ENCODE results near the gene PLEKHG5. TPM values are rescaled to one million over a fixed set of nuclear protein-coding genes. Genes with fewer than 3 reads are reported as not detected.

PLEKHG5 gene
- total RNA-seq (2021) (0.86 and 2.3 TPM in 2 replicates), Bru-seq, nascent RNA (percentile 22 among the genes with signal in this experiment), BruChase-seq, experiment 1, labeled RNA remaining after a 2-hour chase (percentile 23 among the genes with signal in this experiment), BruChase-seq, experiment 2, labeled RNA remaining after a 6-hour chase (percentile 32 among the genes with signal in this experiment)
- long read RNA-seq: 0 reads

GRCh38 chr1:6491480-6491962, at the start of gene PLEKHG5:
Gene PLEKHG5 (minus strand): TSS chr1:6491667. CDS start chr1:6477571, 14,096 bp downstream.
- BruUV-seq (replicated peaks): no TSS peak
- no peak for TF ChIP-seq CTCF (conservative IDR thresholded peaks at IDR 0.05; ENCODE audit: low read depth, low read length)
- no peak for TF ChIP-seq EZH2 (IDR thresholded peaks at IDR 0.05; ENCODE audit: borderline replicate concordance, low read depth, low read length, poor library complexity, severe bottlenecking)
- ChIA-PET CTCF (no interaction called here), POLR2A (ENCODE audit: low non-redundant PET) (no interaction called here)
- Histone ChIP-seq H3K27ac (ENCODE audit: low read depth, low read length, poor library complexity, severe bottlenecking) (no peak within 1 kb of the TSS), H3K4me3 (ENCODE audit: low read depth, low read length, poor library complexity, severe bottlenecking) (peak within 1 kb of the TSS; percentile 55), H3K4me1 (ENCODE audit: insufficient read depth, low read length, poor library complexity, severe bottlenecking) (peaks cover 9% of the 10 kb centered on the region), H3K36me3 (ENCODE audit: insufficient read depth, low read length, poor library complexity, severe bottlenecking) (no peaks in the 10 kb centered on the region), H3K27me3 (replicated peaks; ENCODE audit: insufficient read depth, low read depth, low read length, poor library complexity) (no peaks in the 10 kb centered on the region), H3K9me3 (ENCODE audit: low read depth, low read length, poor library complexity, severe bottlenecking) (no peaks in the 10 kb centered on the region)
- DNase-seq (ENCODE audit: low spot score): no peak
- intact Hi-C loops (cut with micrococcal nuclease; ENCODE audit: unreplicated experiment): no loop called here

GRCh38 chr1:6538956-6539355, 47.5 kb upstream of the PLEKHG5 start:
- Histone ChIP-seq H3K27me3 (replicated peaks; ENCODE audit: insufficient read depth, low read depth, low read length, poor library complexity) (no peaks in the 10 kb centered on the region), H3K9me3 (ENCODE audit: low read depth, low read length, poor library complexity, severe bottlenecking) (no peaks in the 10 kb centered on the region), H3K36me3 (ENCODE audit: insufficient read depth, low read length, poor library complexity, severe bottlenecking) (peaks cover 18% of the 10 kb centered on the region), H3K27ac (ENCODE audit: low read depth, low read length, poor library complexity, severe bottlenecking) (no peak overlapping the region), H3K4me1 (ENCODE audit: insufficient read depth, low read length, poor library complexity, severe bottlenecking) (no peaks in the 10 kb centered on the region), H3K4me3 (ENCODE audit: low read depth, low read length, poor library complexity, severe bottlenecking) (no peak overlapping the region)
- no peak for TF ChIP-seq CTCF (conservative IDR thresholded peaks at IDR 0.05; ENCODE audit: low read depth, low read length)
- TF ChIP-seq EZH2 (IDR thresholded peaks at IDR 0.05; ENCODE audit: borderline replicate concordance, low read depth, low read length, poor library complexity, severe bottlenecking): no peak
- no TSS peak for BruUV-seq (replicated peaks)
- CTCF ChIA-PET: no interaction called here
- POLR2A ChIA-PET (ENCODE audit: low non-redundant PET): no interaction called here
- no peak for DNase-seq (ENCODE audit: low spot score)
- intact Hi-C loops (cut with micrococcal nuclease; ENCODE audit: unreplicated experiment): no loop called here

- Histone ChIP-seq H3K4me1 (ENCODE audit: insufficient read depth, low read length, poor library complexity, severe bottlenecking) (no peaks in the 10 kb centered on the region), H3K9me3 (ENCODE audit: low read depth, low read length, poor library complexity, severe bottlenecking) (no peaks in the 10 kb centered on the region), H3K27ac (ENCODE audit: low read depth, low read length, poor library complexity, severe bottlenecking) (no peak overlapping the region), H3K27me3 (replicated peaks; ENCODE audit: insufficient read depth, low read depth, low read length, poor library complexity) (no peaks in the 10 kb centered on the region), H3K36me3 (ENCODE audit: insufficient read depth, low read length, poor library complexity, severe bottlenecking) (peaks cover 36% of the 10 kb centered on the region), H3K4me3 (ENCODE audit: low read depth, low read length, poor library complexity, severe bottlenecking) (no peak overlapping the region)
- TF ChIP-seq EZH2 (IDR thresholded peaks at IDR 0.05; ENCODE audit: borderline replicate concordance, low read depth, low read length, poor library complexity, severe bottlenecking) (no peak), CTCF (conservative IDR thresholded peaks at IDR 0.05; ENCODE audit: low read depth, low read length) (no peak)
- DNase-seq (ENCODE audit: low spot score): no peak
- BruUV-seq (replicated peaks): no TSS peak
- ChIA-PET CTCF (no interaction called here), POLR2A (ENCODE audit: low non-redundant PET) (no interaction called here)
- intact Hi-C loops (cut with micrococcal nuclease; ENCODE audit: unreplicated experiment): no loop called here
Observed at GRCh38 chr1:6536291-6536690, 44.8 kb upstream of the PLEKHG5 start.
